Osteoblast (primary cell): ENCODE measurements around the gene TMEM54. TPM values are rescaled to one million over a fixed set of nuclear protein-coding genes. Genes with fewer than 3 reads are reported as not detected.

ENCODE experiments used
- DNase-seq: peaks from one replicate; pipeline ENCODE4 v3.0.0; 2011; ENCODE audit warnings: low spot score, mixed read lengths; ENCODE audit not compliant: insufficient read length; ENCODE audit errors: missing footprints
- H2AFZ ChIP-seq: 2 replicates; pipeline ENCODE4 v1.6.0; 2011; ENCODE audit warnings: mild to moderate bottlenecking, low read length
- H3K27ac ChIP-seq: 2 replicates; pipeline ENCODE4 v1.5.1; 2011; ENCODE audit warnings: mild to moderate bottlenecking, low read depth, low read length, moderate library complexity
- H3K27me3 ChIP-seq: 2 replicates; pipeline ENCODE4 v1.6.0; 2012; ENCODE audit warnings: mild to moderate bottlenecking, control low read depth, inconsistent platforms, low read length, moderate library complexity; ENCODE audit not compliant: insufficient read depth
- H3K36me3 ChIP-seq: 2 replicates; pipeline ENCODE4 v1.5.1; 2011; ENCODE audit warnings: mild to moderate bottlenecking, low read length, control low read depth, moderate library complexity; ENCODE audit not compliant: insufficient read depth
- H3K4me1 ChIP-seq: 2 replicates; pipeline ENCODE4 v1.5.1; 2011; ENCODE audit warnings: mild to moderate bottlenecking, low read length, control low read depth, moderate library complexity; ENCODE audit not compliant: insufficient read depth
- H3K4me2 ChIP-seq: 2 replicates; pipeline ENCODE4 v1.6.0; 2011; ENCODE audit warnings: mild to moderate bottlenecking, low read length; ENCODE audit not compliant: insufficient read depth
- H3K4me3 ChIP-seq: fragments of 200-600 bp; sonication (generic); 3 replicates; pipeline ENCODE4 v1.5.1; 2012; ENCODE audit warnings: mild to moderate bottlenecking, low read length, inconsistent platforms; ENCODE audit not compliant: insufficient read depth
- H3K79me2 ChIP-seq: 2 replicates; pipeline ENCODE4 v1.6.0; 2012; ENCODE audit warnings: mild to moderate bottlenecking, low read length, control low read depth, inconsistent platforms; ENCODE audit not compliant: insufficient read depth
- H3K9me3 ChIP-seq: 2 replicates; pipeline ENCODE4 v1.5.1; 2011; ENCODE audit warnings: low read depth, low read length, control low read depth
- H4K20me1 ChIP-seq: 2 replicates; pipeline ENCODE4 v1.6.0; 2012; ENCODE audit warnings: mild to moderate bottlenecking, low read length, control low read depth; ENCODE audit not compliant: insufficient read depth
- CTCF ChIP-seq: IDR thresholded peaks from 2 replicates; pipeline ENCODE4 v1.5.1; 2011; ENCODE audit warnings: mild to moderate bottlenecking, low read depth, low read length, moderate library complexity; ENCODE audit errors: extremely low read depth
- total RNA-seq: library from RNA; depleted of rRNA; stranded (reverse); fragments of >200 nt; gene quantifications from 2 replicates; pipeline ENCODE4 v1.2.3, GENCODE V29; 2012

The TMEM54 gene
- 16.5 and 22.4 TPM in 2 replicates for total RNA-seq

GRCh38 chr1:32900956-32901822 is at the start of gene TMEM54:
TMEM54 (minus strand) TSS chr1:32901389; CDS start chr1:32901238, 151 bp downstream.
- H4K20me1 ChIP-seq = no peaks in the 10 kb centered on the region
- peak within 1 kb of the TSS; percentile 85 for H2AFZ ChIP-seq
- H3K4me3 ChIP-seq = peak within 1 kb of the TSS; percentile 70
- peaks cover 6% of the 10 kb centered on the region for H3K27me3 ChIP-seq
- H3K79me2 ChIP-seq = no peaks in the 10 kb centered on the region
- no peaks in the 10 kb centered on the region for H3K9me3 ChIP-seq
- no peaks in the 10 kb centered on the region for H3K36me3 ChIP-seq
- peak; percentile 97 for DNase-seq
- no peak for TF ChIP-seq CTCF
- H3K27ac ChIP-seq = no peak within 1 kb of the TSS
- H3K4me1 ChIP-seq = peaks cover 5% of the 10 kb centered on the region
- H3K4me2 ChIP-seq = peak within 1 kb of the TSS; percentile 88

- no peak for TF ChIP-seq CTCF
- Histone ChIP-seq H3K27ac (no peak overlapping the region), H4K20me1 (peaks cover 8% of the 10 kb centered on the region), H3K27me3 (no peaks in the 10 kb centered on the region), H3K4me2 (no peak overlapping the region), H3K36me3 (peaks cover 21% of the 10 kb centered on the region), H3K4me3 (no peak overlapping the region), H2AFZ (no peak overlapping the region), H3K4me1 (peaks cover 12% of the 10 kb centered on the region), H3K79me2 (peaks cover 25% of the 10 kb centered on the region), H3K9me3 (no peaks in the 10 kb centered on the region)
- no peak for DNase-seq
Observed at GRCh38 chr1:32949519-32949918, 48.3 kb upstream of the TMEM54 start.

GRCh38 chr1:32948905-32949304 is 47.7 kb upstream of the TMEM54 start:
- no peak for TF ChIP-seq CTCF
- Histone ChIP-seq H3K27me3 (no peaks in the 10 kb centered on the region), H4K20me1 (peaks cover 8% of the 10 kb centered on the region), H2AFZ (no peak overlapping the region), H3K36me3 (peaks cover 25% of the 10 kb centered on the region), H3K9me3 (no peaks in the 10 kb centered on the region), H3K4me2 (no peak overlapping the region), H3K27ac (no peak overlapping the region), H3K4me3 (no peak overlapping the region), H3K79me2 (peaks cover 20% of the 10 kb centered on the region), H3K4me1 (peaks cover 12% of the 10 kb centered on the region)
- DNase-seq = no peak

GRCh38 chr1:32948390-32948722 is 47.2 kb upstream of the TMEM54 start:
- no peak overlapping the region for H3K27ac ChIP-seq
- TF ChIP-seq CTCF = no peak
- H3K79me2 ChIP-seq = peaks cover 20% of the 10 kb centered on the region
- H3K4me3 ChIP-seq = no peak overlapping the region
- H3K9me3 ChIP-seq = no peaks in the 10 kb centered on the region
- H3K4me1 ChIP-seq = peaks cover 9% of the 10 kb centered on the region
- no peak for DNase-seq
- peaks cover 30% of the 10 kb centered on the region for H3K36me3 ChIP-seq
- H3K27me3 ChIP-seq = no peaks in the 10 kb centered on the region
- peaks cover 8% of the 10 kb centered on the region for H4K20me1 ChIP-seq
- H3K4me2 ChIP-seq = no peak overlapping the region
- no peak overlapping the region for H2AFZ ChIP-seq
